K562 (cell line): Measurements from ENCODE around the gene CRLF3. TPM values are rescaled to one million over a fixed set of nuclear protein-coding genes. Genes with fewer than 3 reads are reported as not detected.
A peak's percentile ranks its signal among the peaks of the same experiment; 100 is the strongest.

Experiments used
- ARNT ChIP-seq, 2 experiments: fragments of 450-650 bp; IDR thresholded peaks; 2 replicates each; pipeline ENCODE4 v1.6.1; 2016; ENCODE audit warnings: mild to moderate bottlenecking in 1 of 2
- ATF7 ChIP-seq: fragments of 450-650 bp; IDR thresholded peaks from 2 replicates; pipeline ENCODE4 v1.7.1; 2014; ENCODE audit warnings: mild to moderate bottlenecking, moderate library complexity
- EP300 ChIP-seq: IDR thresholded peaks from 2 replicates; pipeline ENCODE4 v1.6.1; 2012; ENCODE audit warnings: low read length, improper control_type of control experiment
- FIP1L1 ChIP-seq: fragments of 200-400 bp; formaldehyde crosslinking; IDR thresholded peaks from 2 replicates; pipeline ENCODE4 v1.6.1; 2018; ENCODE audit warnings: mild to moderate bottlenecking, low read depth, low read length; ENCODE audit not compliant: poor library complexity, severe bottlenecking
- GATAD2B ChIP-seq: fragments of 450-650 bp; IDR thresholded peaks from 2 replicates; pipeline ENCODE4 v1.6.1; 2017; ENCODE audit warnings: mild to moderate bottlenecking, borderline replicate concordance
- HMG20A ChIP-seq: fragments of 450-650 bp; formaldehyde crosslinking; conservative IDR thresholded peaks from 2 replicates; pipeline ENCODE4 v1.4.0; 2020; ENCODE audit warnings: mild to moderate bottlenecking, mixed read lengths
- ID3 ChIP-seq, 2 experiments: fragments of 250-450 bp in 1 of 2; fragments of 450-650 bp in 1 of 2; sonication (Bioruptor Pico) in 1 of 2; IDR thresholded peaks; 2 replicates each; pipeline versions ENCODE4 v1.6.1 to v1.8.0; 2016 to 2021; ENCODE audit warnings: mild to moderate bottlenecking in 2 of 2, moderate library complexity in 2 of 2, missing compliant biosample characterization in 1 of 2, missing genetic modification characterization in 1 of 2
- MAFK ChIP-seq: IDR thresholded peaks from 2 replicates; pipeline ENCODE4 v1.6.1; 2011; ENCODE audit warnings: low read length, improper control_type of control experiment
- MBD2 ChIP-seq: sonication (generic); IDR thresholded peaks from 2 replicates; pipeline ENCODE4 v1.6.1; 2016; ENCODE audit warnings: low read depth, borderline replicate concordance
- MYC ChIP-seq, 2 experiments: fragments of 250-450 bp in 1 of 2; sonication (Bioruptor Pico) in 1 of 2; IDR thresholded peaks; 2 replicates each; pipeline versions ENCODE4 v1.5.1 to v1.6.1; 2012 to 2021; ENCODE audit warnings: low read depth in 2 of 2, borderline replicate concordance in 1 of 2, improper control_type of control experiment in 1 of 2, low read length in 1 of 2, mild to moderate bottlenecking in 1 of 2, moderate library complexity in 1 of 2
- PHF21A ChIP-seq: fragments of 450-650 bp; IDR thresholded peaks from 2 replicates; pipeline ENCODE4 v1.6.1; 2017; ENCODE audit warnings: low read depth, borderline replicate concordance
- POLR2A ChIP-seq: fragments of 450-650 bp; conservative IDR thresholded peaks from 2 replicates; pipeline ENCODE4 v1.6.1; 2016
- SAFB ChIP-seq: fragments of 200-400 bp; formaldehyde crosslinking; IDR thresholded peaks from 2 replicates; pipeline ENCODE4 v1.6.1; 2017; ENCODE audit warnings: low read depth, low read length, borderline replicate concordance
- SETDB1 ChIP-seq: IDR thresholded peaks from one replicate; pipeline ENCODE4 v1.6.1; 2012; ENCODE audit warnings: low read length, control low read depth, inconsistent platforms
- TAF7 ChIP-seq: fragments of 450-650 bp; IDR thresholded peaks from 2 replicates; pipeline ENCODE4 v1.6.1; 2016; ENCODE audit warnings: missing genetic modification characterization, missing compliant biosample characterization
- TRIM24 ChIP-seq, 2 experiments: fragments of 450-650 bp; IDR thresholded peaks; 2 replicates each; pipeline ENCODE4 v1.6.1; 2016
- ZNF224 ChIP-seq: sonication (generic); formaldehyde crosslinking; IDR thresholded peaks from 2 replicates; pipeline ENCODE4 v1.8.0; 2022; ENCODE audit warnings: mild to moderate bottlenecking, missing genetic modification reagents
- ZNF354B ChIP-seq: fragments of 250-450 bp; sonication (Bioruptor Pico); IDR thresholded peaks from 2 replicates; pipeline ENCODE4 v1.4.0; 2020
- polyA plus RNA-seq, 8 experiments: library from polyadenylated mRNA; depleted of rRNA in 4 of 8; stranded (reverse) in 5 of 8; unstranded in 3 of 8; fragments of >200 nt; fragmentation: Nextera tagmentation in 2 of 8; fragmentation: Illumina TruSeq in 1 of 8; extraction: Ambion mirVana in 2 of 8; extraction: Trizol in 1 of 8; gene quantifications; 2 replicates each; pipeline versions ENCODE4 v1.2.1 to v1.2.3, GENCODE V29; 2011 to 2014; ENCODE audit warnings: inconsistent platforms in 1 of 8, missing spikeins in 1 of 8
- total RNA-seq, 7 experiments: library from RNA; depleted of rRNA in 6 of 7; stranded (reverse); fragments of >200 nt in 6 of 7; fragmentation: Illumina TruSeq in 2 of 7; extraction: Trizol in 2 of 7; gene quantifications; 2 replicates each; pipeline versions ENCODE4 v1.2.1 to v1.2.3, GENCODE V29; 2011 to 2021; ENCODE audit warnings: low replicate concordance in 1 of 7
- TF ChIP-seq, protein P1 (sequence below): sonication (generic); IDR thresholded peaks from 2 replicates; pipeline ENCODE4 v1.6.1; 2016
- TF ChIP-seq, protein P2 (sequence below): fragments of 250-450 bp; sonication (Bioruptor Pico); IDR thresholded peaks from 2 replicates; pipeline ENCODE4 v1.5.0; 2020; ENCODE audit warnings: mild to moderate bottlenecking
- TF ChIP-seq, protein P3 (sequence below): fragments of 250-450 bp; sonication (Bioruptor Pico); IDR thresholded peaks from 2 replicates; pipeline ENCODE4 v1.4.0; 2020; ENCODE audit warnings: borderline replicate concordance

Gene CRLF3
- total and polyA plus RNA-seq, 9 of the 15 experiments (the other 6 are each of a cell fraction or from before 2014, with no cell fraction given) = 13.2 to 55.9 (median 29.8) TPM

- peak in 1 of 2 experiments; percentile 48; a peak in 1 of 4 replicates for TF ChIP-seq ARNT (IDR thresholded peaks at IDR 0.05)
- no peak for TF ChIP-seq GATAD2B
- TF ChIP-seq FIP1L1 = no peak
- TF ChIP-seq, protein P1, sequence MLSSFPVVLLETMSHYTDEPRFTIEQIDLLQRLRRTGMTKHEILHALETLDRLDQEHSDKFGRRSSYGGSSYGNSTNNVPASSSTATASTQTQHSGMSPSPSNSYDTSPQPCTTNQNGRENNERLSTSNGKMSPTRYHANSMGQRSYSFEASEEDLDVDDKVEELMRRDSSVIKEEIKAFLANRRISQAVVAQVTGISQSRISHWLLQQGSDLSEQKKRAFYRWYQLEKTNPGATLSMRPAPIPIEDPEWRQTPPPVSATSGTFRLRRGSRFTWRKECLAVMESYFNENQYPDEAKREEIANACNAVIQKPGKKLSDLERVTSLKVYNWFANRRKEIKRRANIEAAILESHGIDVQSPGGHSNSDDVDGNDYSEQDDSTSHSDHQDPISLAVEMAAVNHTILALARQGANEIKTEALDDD = peak; percentile 72
- TF ChIP-seq POLR2A = peak; percentile 91
- TF ChIP-seq, protein P2, sequence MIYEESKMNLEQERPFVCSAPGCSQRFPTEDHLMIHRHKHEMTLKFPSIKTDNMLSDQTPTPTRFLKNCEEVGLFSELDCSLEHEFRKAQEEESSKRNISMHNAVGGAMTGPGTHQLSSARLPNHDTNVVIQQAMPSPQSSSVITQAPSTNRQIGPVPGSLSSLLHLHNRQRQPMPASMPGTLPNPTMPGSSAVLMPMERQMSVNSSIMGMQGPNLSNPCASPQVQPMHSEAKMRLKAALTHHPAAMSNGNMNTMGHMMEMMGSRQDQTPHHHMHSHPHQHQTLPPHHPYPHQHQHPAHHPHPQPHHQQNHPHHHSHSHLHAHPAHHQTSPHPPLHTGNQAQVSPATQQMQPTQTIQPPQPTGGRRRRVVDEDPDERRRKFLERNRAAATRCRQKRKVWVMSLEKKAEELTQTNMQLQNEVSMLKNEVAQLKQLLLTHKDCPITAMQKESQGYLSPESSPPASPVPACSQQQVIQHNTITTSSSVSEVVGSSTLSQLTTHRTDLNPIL = no peak
- TF ChIP-seq MAFK = no peak
- TF ChIP-seq TAF7 (tag) = no peak
- TF ChIP-seq HMG20A (CRISPR knock-in tag) = no peak
- no peak for TF ChIP-seq PHF21A
- no peak for TF ChIP-seq SAFB
- 0 out of 2 replicates have a peak, but pooled peaks have one; percentile 30 for TF ChIP-seq MBD2
- TF ChIP-seq ID3 (CRISPR knock-in tag; IDR thresholded peaks at IDR 0.05) = no peak
- no peak for TF ChIP-seq ID3 (tag; IDR thresholded peaks at IDR 0.05)
- no peak; the same call in 1 of the 2 replicates for TF ChIP-seq MYC (IDR thresholded peaks at IDR 0.05; ENCODE audit: low read depth, low read length)
- TF ChIP-seq MYC (CRISPR knock-in tag; IDR thresholded peaks at IDR 0.05; ENCODE audit: borderline replicate concordance, low read depth) = no peak
- TF ChIP-seq TRIM24 (IDR thresholded peaks at IDR 0.05) = peak; percentile 20 to 58; a peak in 1 of 4 replicates
- no peak for TF ChIP-seq ZNF224 (CRISPR knock-in tag)
- TF ChIP-seq ATF7 = peak; percentile 62; the same call in 1 of the 2 replicates
- TF ChIP-seq, protein P3, sequence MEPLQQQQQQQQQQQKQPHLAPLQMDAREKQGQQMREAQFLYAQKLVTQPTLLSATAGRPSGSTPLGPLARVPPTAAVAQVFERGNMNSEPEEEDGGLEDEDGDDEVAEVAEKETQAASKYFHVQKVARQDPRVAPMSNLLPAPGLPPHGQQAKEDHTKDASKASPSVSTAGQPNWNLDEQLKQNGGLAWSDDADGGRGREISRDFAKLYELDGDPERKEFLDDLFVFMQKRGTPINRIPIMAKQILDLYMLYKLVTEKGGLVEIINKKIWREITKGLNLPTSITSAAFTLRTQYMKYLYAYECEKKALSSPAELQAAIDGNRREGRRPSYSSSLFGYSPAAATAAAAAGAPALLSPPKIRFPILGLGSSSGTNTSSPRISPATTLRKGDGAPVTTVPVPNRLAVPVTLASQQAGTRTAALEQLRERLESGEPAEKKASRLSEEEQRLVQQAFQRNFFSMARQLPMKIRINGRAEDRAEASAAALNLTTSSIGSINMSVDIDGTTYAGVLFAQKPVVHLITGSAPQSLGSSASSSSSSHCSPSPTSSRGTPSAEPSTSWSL (CRISPR knock-in tag) = no peak
- TF ChIP-seq ZNF354B (CRISPR knock-in tag) = no peak
- peak; percentile 59 for TF ChIP-seq EP300
- TF ChIP-seq SETDB1 = no peak
Measured at GRCh38 chr17:30831663-30832437, 7.4 kb upstream of the CRLF3 start, which contains the start of gene ATAD5 (continued).
